IMR-90 (cell line): ENCODE data around the gene CBFA2T3. TPM values are rescaled to one million over a fixed set of nuclear protein-coding genes. Genes with fewer than 3 reads are reported as not detected.

Experiments used
- ATAC-seq: fragments of 200-7000 bp; cut with Tn5 transposase; 2 replicates; pipeline ENCODE4 v1.9.1; 2020; ENCODE audit warnings: low read depth, mild to moderate bottlenecking, moderate library complexity
- BruUV-seq: library from RNA; stranded (reverse); fragments of 400-500 nt; replicated peaks from 2 replicates; lab custom pipeline; 2021; lab: Mats Ljungman, UMichigan
- CTCF ChIA-PET: fragments of 300-600 bp; formaldehyde crosslinking; extraction: SDS; loops from one replicate; lab custom pipeline; 2021; ENCODE audit warnings: antibody characterized with exemption; lab: Yijun Ruan, JAX
- POLR2A ChIA-PET: fragments of 300-600 bp; sonication (Branson Sonifier 250); formaldehyde crosslinking; loops from one replicate; lab custom pipeline; 2022; ENCODE audit warnings: antibody characterized with exemption; ENCODE audit not compliant: unreplicated experiment; lab: Charles Lee
- DNase-seq: peaks from one replicate; pipeline ENCODE4 v3.0.0; 2013
- H2AFZ ChIP-seq: replicated peaks from 2 replicates; pipeline ENCODE3; 2013; ENCODE audit warnings: low read length, mild to moderate bottlenecking; ENCODE audit not compliant: poor library complexity
- H2AK5ac ChIP-seq: 2 replicates; pipeline ENCODE4 v1.6.1; 2013; ENCODE audit warnings: low read depth, low read length, inconsistent platforms
- H2AK9ac ChIP-seq: replicated peaks from 2 replicates; pipeline ENCODE3; 2013; ENCODE audit warnings: mild to moderate bottlenecking, low read depth, low read length, moderate library complexity; ENCODE audit not compliant: poor library complexity
- H2BK120ac ChIP-seq: 2 replicates; pipeline ENCODE4 v1.6.1; 2013; ENCODE audit warnings: low read depth, low read length, inconsistent platforms
- H2BK15ac ChIP-seq: 3 replicates; pipeline ENCODE4 v1.6.1; 2013; ENCODE audit warnings: low read depth, low read length, inconsistent platforms
- H2BK20ac ChIP-seq: 2 replicates; pipeline ENCODE4 v1.6.1; 2013; ENCODE audit warnings: low read depth, mild to moderate bottlenecking, inconsistent platforms, low read length, moderate library complexity
- H2BK5ac ChIP-seq: 2 replicates; pipeline ENCODE4 v1.6.1; 2013; ENCODE audit warnings: mild to moderate bottlenecking, low read depth, low read length, inconsistent platforms; ENCODE audit not compliant: poor library complexity, severe bottlenecking
- H3K14ac ChIP-seq: replicated peaks from 2 replicates; pipeline ENCODE4 v1.6.1; 2013; ENCODE audit warnings: low read depth, low read length, inconsistent platforms
- H3K18ac ChIP-seq: 2 replicates; pipeline ENCODE4 v1.6.1; 2013; ENCODE audit warnings: low read depth, low read length, control low read depth
- H3K23ac ChIP-seq: 2 replicates; pipeline ENCODE4 v1.6.1; 2013; ENCODE audit warnings: low read depth, low read length, inconsistent platforms
- H3K27ac ChIP-seq: 2 replicates; pipeline ENCODE4 v1.5.1; 2013; ENCODE audit warnings: mild to moderate bottlenecking, control low read depth, low read length; ENCODE audit not compliant: insufficient read depth
- H3K27me3 ChIP-seq: 2 replicates; pipeline ENCODE4 v1.6.1; 2013; ENCODE audit warnings: low read length; ENCODE audit not compliant: control insufficient read depth, insufficient read depth
- H3K36me3 ChIP-seq: 2 replicates; pipeline ENCODE4 v1.6.1; 2013; ENCODE audit warnings: low read length, mixed read lengths; ENCODE audit not compliant: control insufficient read depth, insufficient read depth
- H3K4ac ChIP-seq: 2 replicates; pipeline ENCODE4 v1.6.1; 2013; ENCODE audit warnings: low read depth, low read length, inconsistent platforms
- H3K4me1 ChIP-seq: 2 replicates; pipeline ENCODE4 v1.6.1; 2013; ENCODE audit warnings: low read length, mixed read lengths; ENCODE audit not compliant: control insufficient read depth, insufficient read depth
- H3K4me2 ChIP-seq: 2 replicates; pipeline ENCODE4 v1.6.1; 2013; ENCODE audit warnings: low read depth, mild to moderate bottlenecking, control low read depth, low read length, moderate library complexity
- H3K4me3 ChIP-seq: 2 replicates; pipeline ENCODE4 v1.5.1; 2013; ENCODE audit warnings: low read depth, mild to moderate bottlenecking, control low read depth, low read length, moderate library complexity; ENCODE audit not compliant: insufficient read depth
- H3K56ac ChIP-seq: 2 replicates; pipeline ENCODE4 v1.6.1; 2013; ENCODE audit warnings: low read length, inconsistent platforms; ENCODE audit not compliant: insufficient read depth; ENCODE audit errors: extremely low read depth
- H3K79me1 ChIP-seq, 2 experiments: 2 replicates each; pipeline ENCODE4 v1.6.1; 2013; ENCODE audit warnings: low read length in 2 of 2, inconsistent platforms in 1 of 2, low read depth in 1 of 2
- H3K9ac ChIP-seq: 2 replicates; pipeline ENCODE4 v1.6.1; 2013; ENCODE audit warnings: low read depth, low read length, control low read depth
- H3K9me1 ChIP-seq: 2 replicates; pipeline ENCODE4 v1.6.1; 2013; ENCODE audit warnings: low read length, inconsistent platforms; ENCODE audit not compliant: insufficient read depth
- H3K9me3 ChIP-seq: 2 replicates; pipeline ENCODE4 v1.6.1; 2013; ENCODE audit warnings: low read length; ENCODE audit not compliant: control insufficient read depth, insufficient read depth
- H4K20me1 ChIP-seq: 2 replicates; pipeline ENCODE4 v1.6.1; 2013; ENCODE audit warnings: low read length, inconsistent platforms; ENCODE audit not compliant: insufficient read depth
- H4K5ac ChIP-seq: 2 replicates; pipeline ENCODE4 v1.6.1; 2013; ENCODE audit warnings: mild to moderate bottlenecking, low read depth, low read length, control low read depth
- H4K8ac ChIP-seq, 2 experiments: 2 replicates each; pipeline ENCODE4 v1.6.1; 2013; ENCODE audit warnings: low read depth in 2 of 2, low read length in 2 of 2, control low read depth in 1 of 2, inconsistent platforms in 1 of 2
- H4K91ac ChIP-seq: 2 replicates; pipeline ENCODE4 v1.6.1; 2013; ENCODE audit warnings: low read depth, low read length, inconsistent platforms; ENCODE audit not compliant: insufficient read depth
- BHLHE40 ChIP-seq: fragments of 150-350 bp; IDR thresholded peaks from 2 replicates; pipeline ENCODE4 v1.6.1; 2016; ENCODE audit warnings: mild to moderate bottlenecking, low read depth, low read length
- CEBPB ChIP-seq: IDR thresholded peaks from 2 replicates; pipeline ENCODE4 v1.6.1; 2012; ENCODE audit warnings: low read depth, low read length, improper control_type of control experiment
- CHD1 ChIP-seq: IDR thresholded peaks from 2 replicates; pipeline ENCODE4 v1.6.1; 2012; ENCODE audit warnings: low read depth, low read length, improper control_type of control experiment
- FOS ChIP-seq: fragments of 150-350 bp; IDR thresholded peaks from 2 replicates; pipeline ENCODE4 v1.6.1; 2016; ENCODE audit warnings: low read depth, low read length
- MAFK ChIP-seq: IDR thresholded peaks from 2 replicates; pipeline ENCODE4 v1.6.1; 2012; ENCODE audit warnings: low read depth, low read length, improper control_type of control experiment
- MAZ ChIP-seq: IDR thresholded peaks from 2 replicates; pipeline ENCODE4 v1.6.1; 2012; ENCODE audit warnings: low read depth, mild to moderate bottlenecking, low read length, improper control_type of control experiment, moderate library complexity, borderline replicate concordance
- MXI1 ChIP-seq: IDR thresholded peaks from 2 replicates; pipeline ENCODE4 v1.6.1; 2012; ENCODE audit warnings: low read depth, mild to moderate bottlenecking, low read length, moderate library complexity, borderline replicate concordance
- NFE2L2 ChIP-seq: fragments of 150-350 bp; IDR thresholded peaks from 2 replicates; pipeline ENCODE4 v1.6.1; 2016; ENCODE audit warnings: low read depth, mild to moderate bottlenecking, low read length
- POLR2A ChIP-seq: IDR thresholded peaks from 2 replicates; pipeline ENCODE4 v1.6.1; 2012; ENCODE audit warnings: mild to moderate bottlenecking, low read depth, low read length
- RAD21 ChIP-seq: IDR thresholded peaks from 2 replicates; pipeline ENCODE4 v1.6.1; 2012; ENCODE audit warnings: low read length, improper control_type of control experiment
- RCOR1 ChIP-seq: IDR thresholded peaks from 2 replicates; pipeline ENCODE4 v1.6.1; 2012; ENCODE audit warnings: mild to moderate bottlenecking, low read length, improper control_type of control experiment; ENCODE audit not compliant: insufficient replicate concordance
- RFX5 ChIP-seq: IDR thresholded peaks from 2 replicates; pipeline ENCODE4 v1.8.0; 2012; ENCODE audit warnings: low read depth, mild to moderate bottlenecking, low read length, moderate library complexity
- SMC3 ChIP-seq: fragments of 150-350 bp; IDR thresholded peaks from 2 replicates; pipeline ENCODE4 v1.6.1; 2016; ENCODE audit warnings: low read depth, mild to moderate bottlenecking, antibody characterized with exemption, low read length, moderate library complexity
- WGBS, 2 experiments: methylation state at CpG; one replicate each; pipeline versions ENCODE4 v1.1.5 to v1.1.7; 2013; ENCODE audit warnings: missing lambda C conversion rate in 2 of 2; ENCODE audit not compliant: insufficient read length in 1 of 2; ENCODE audit errors: extremely low coverage in 2 of 2; 5-methylcytosine and 5-hydroxymethylcytosine counted together
- dilution Hi-C: fragments of 300-500 bp; cut with HindIII; formaldehyde crosslinking; loops from one replicate; pipeline ENCODE4 v1.14.3; 2018; ENCODE audit warnings: low sequenced_read_pairs; ENCODE audit not compliant: unreplicated experiment
- in situ Hi-C: fragments of 300-500 bp; cut with MboI; formaldehyde crosslinking; loops from 3 replicates; pipeline ENCODE4 v1.14.3; 2019; ENCODE audit warnings: low sequenced_read_pairs, inconsistent platforms, mixed read lengths
- intact Hi-C: fragments of 100-400 bp; cut with micrococcal nuclease; formaldehyde crosslinking; loops from 2 replicates; pipeline ENCODE4 v1.10.0; 2022
- polyA plus RNA-seq, 3 experiments: library from polyadenylated mRNA; depleted of rRNA; stranded (reverse); fragments of >200 nt; gene quantifications; 2 replicates each; pipeline ENCODE4 v1.2.3, GENCODE V29; 2012; ENCODE audit warnings: low replicate concordance in 1 of 3
- total RNA-seq: library from RNA; depleted of rRNA; stranded (reverse); fragments of >200 nt; gene quantifications from 2 replicates; pipeline ENCODE4 v1.2.3, GENCODE V29; 2012
- TF ChIP-seq, protein P1 (sequence below): fragments of 150-350 bp; IDR thresholded peaks from 2 replicates; pipeline ENCODE4 v1.6.1; 2016; ENCODE audit warnings: low read depth, mild to moderate bottlenecking, low read length, moderate library complexity, borderline replicate concordance
- TF ChIP-seq, protein P2 (sequence below): fragments of 150-350 bp; IDR thresholded peaks from 2 replicates; pipeline ENCODE4 v1.6.1; 2017; ENCODE audit warnings: mild to moderate bottlenecking, antibody characterized with exemption, low read length, low read depth
- TF ChIP-seq, protein P3 (sequence below): conservative IDR thresholded peaks from 2 replicates; pipeline ENCODE4 v1.5.1; 2012; ENCODE audit warnings: mild to moderate bottlenecking, low read depth, low read length, improper control_type of control experiment

The CBFA2T3 gene
- total and polyA plus RNA-seq, 2 of the 4 experiments (the other 2 are of a cell fraction), result not detected

- no peaks in the 10 kb centered on the region for H3K36me3 ChIP-seq
- H4K5ac ChIP-seq, result no peak overlapping the region
- H3K23ac ChIP-seq, result no peak overlapping the region
- no peak overlapping the region for H3K14ac ChIP-seq
- DNase-seq (peak; percentile 25), ATAC-seq (peak; percentile 52)
- no peak overlapping the region for H2AK9ac ChIP-seq
- no peak overlapping the region for H3K9ac ChIP-seq
- no peak overlapping the region for H2AK5ac ChIP-seq
- H3K4me2 ChIP-seq, result no peak overlapping the region
- no peak overlapping the region for H3K18ac ChIP-seq
- H3K4me1 ChIP-seq, result no peaks in the 10 kb centered on the region
- in situ Hi-C loops (no loop called here), intact Hi-C loops (no loop called here), dilution Hi-C loops (no loop called here)
- H3K56ac ChIP-seq, result no peak overlapping the region
- H2AFZ ChIP-seq, result peak overlapping the region; percentile 5
- H4K91ac ChIP-seq, result no peak overlapping the region
- no peaks in the 10 kb centered on the region for H3K9me3 ChIP-seq
- no peaks in the 10 kb centered on the region for H3K79me1 ChIP-seq
- H2BK120ac ChIP-seq, result no peak overlapping the region
- CTCF ChIA-PET, result no interaction called here
- TF ChIP-seq, protein P1, sequence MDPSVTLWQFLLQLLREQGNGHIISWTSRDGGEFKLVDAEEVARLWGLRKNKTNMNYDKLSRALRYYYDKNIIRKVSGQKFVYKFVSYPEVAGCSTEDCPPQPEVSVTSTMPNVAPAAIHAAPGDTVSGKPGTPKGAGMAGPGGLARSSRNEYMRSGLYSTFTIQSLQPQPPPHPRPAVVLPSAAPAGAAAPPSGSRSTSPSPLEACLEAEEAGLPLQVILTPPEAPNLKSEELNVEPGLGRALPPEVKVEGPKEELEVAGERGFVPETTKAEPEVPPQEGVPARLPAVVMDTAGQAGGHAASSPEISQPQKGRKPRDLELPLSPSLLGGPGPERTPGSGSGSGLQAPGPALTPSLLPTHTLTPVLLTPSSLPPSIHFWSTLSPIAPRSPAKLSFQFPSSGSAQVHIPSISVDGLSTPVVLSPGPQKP, result no peak
- TF ChIP-seq SMC3 (no peak), FOS (no peak), CEBPB (no peak), NFE2L2 (no peak), POLR2A (no peak), MAZ (no peak), RFX5 (no peak), RCOR1 (no peak), CHD1 (no peak), MAFK (no peak), MXI1 (no peak), BHLHE40 (no peak), RAD21 (no peak)
- TF ChIP-seq, protein P2, sequence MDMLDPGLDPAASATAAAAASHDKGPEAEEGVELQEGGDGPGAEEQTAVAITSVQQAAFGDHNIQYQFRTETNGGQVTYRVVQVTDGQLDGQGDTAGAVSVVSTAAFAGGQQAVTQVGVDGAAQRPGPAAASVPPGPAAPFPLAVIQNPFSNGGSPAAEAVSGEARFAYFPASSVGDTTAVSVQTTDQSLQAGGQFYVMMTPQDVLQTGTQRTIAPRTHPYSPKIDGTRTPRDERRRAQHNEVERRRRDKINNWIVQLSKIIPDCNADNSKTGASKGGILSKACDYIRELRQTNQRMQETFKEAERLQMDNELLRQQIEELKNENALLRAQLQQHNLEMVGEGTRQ, result no peak
- TF ChIP-seq, protein P3, sequence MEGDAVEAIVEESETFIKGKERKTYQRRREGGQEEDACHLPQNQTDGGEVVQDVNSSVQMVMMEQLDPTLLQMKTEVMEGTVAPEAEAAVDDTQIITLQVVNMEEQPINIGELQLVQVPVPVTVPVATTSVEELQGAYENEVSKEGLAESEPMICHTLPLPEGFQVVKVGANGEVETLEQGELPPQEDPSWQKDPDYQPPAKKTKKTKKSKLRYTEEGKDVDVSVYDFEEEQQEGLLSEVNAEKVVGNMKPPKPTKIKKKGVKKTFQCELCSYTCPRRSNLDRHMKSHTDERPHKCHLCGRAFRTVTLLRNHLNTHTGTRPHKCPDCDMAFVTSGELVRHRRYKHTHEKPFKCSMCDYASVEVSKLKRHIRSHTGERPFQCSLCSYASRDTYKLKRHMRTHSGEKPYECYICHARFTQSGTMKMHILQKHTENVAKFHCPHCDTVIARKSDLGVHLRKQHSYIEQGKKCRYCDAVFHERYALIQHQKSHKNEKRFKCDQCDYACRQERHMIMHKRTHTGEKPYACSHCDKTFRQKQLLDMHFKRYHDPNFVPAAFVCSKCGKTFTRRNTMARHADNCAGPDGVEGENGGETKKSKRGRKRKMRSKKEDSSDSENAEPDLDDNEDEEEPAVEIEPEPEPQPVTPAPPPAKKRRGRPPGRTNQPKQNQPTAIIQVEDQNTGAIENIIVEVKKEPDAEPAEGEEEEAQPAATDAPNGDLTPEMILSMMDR, result no peak
- H3K9me1 ChIP-seq, result no peaks in the 10 kb centered on the region
- H2BK5ac ChIP-seq, result no peak overlapping the region
- BruUV-seq, result no TSS peak
- no peak overlapping the region for H3K4me3 ChIP-seq
- no peak overlapping the region for H3K27ac ChIP-seq
- no peak overlapping the region for H3K4ac ChIP-seq
- H2BK20ac ChIP-seq, result no peak overlapping the region
- H3K27me3 ChIP-seq, result peaks cover 48% of the 10 kb centered on the region
- 27% methylated on average over 4 of the region's 9 CpGs; no CpG with 5 or more reads in 1 of the 2 experiments for WGBS, 2 experiments
- no peaks in the 10 kb centered on the region for H4K20me1 ChIP-seq
- POLR2A ChIA-PET, result no interaction called here
- H2BK15ac ChIP-seq, result no peak overlapping the region
- H4K8ac ChIP-seq, result no peak overlapping the region
These were observed 107.4 kb downstream of the CBFA2T3 start for GRCh38 chr16:88869673-88869980.
